ENCODE measurements around the gene TMEM40. TPM values are rescaled to one million over a fixed set of nuclear protein-coding genes. Genes with fewer than 3 reads are reported as not detected.

TMEM40 gene
- total RNA-seq, 1 experiment from 2014 or later, result not detected

DNA sequence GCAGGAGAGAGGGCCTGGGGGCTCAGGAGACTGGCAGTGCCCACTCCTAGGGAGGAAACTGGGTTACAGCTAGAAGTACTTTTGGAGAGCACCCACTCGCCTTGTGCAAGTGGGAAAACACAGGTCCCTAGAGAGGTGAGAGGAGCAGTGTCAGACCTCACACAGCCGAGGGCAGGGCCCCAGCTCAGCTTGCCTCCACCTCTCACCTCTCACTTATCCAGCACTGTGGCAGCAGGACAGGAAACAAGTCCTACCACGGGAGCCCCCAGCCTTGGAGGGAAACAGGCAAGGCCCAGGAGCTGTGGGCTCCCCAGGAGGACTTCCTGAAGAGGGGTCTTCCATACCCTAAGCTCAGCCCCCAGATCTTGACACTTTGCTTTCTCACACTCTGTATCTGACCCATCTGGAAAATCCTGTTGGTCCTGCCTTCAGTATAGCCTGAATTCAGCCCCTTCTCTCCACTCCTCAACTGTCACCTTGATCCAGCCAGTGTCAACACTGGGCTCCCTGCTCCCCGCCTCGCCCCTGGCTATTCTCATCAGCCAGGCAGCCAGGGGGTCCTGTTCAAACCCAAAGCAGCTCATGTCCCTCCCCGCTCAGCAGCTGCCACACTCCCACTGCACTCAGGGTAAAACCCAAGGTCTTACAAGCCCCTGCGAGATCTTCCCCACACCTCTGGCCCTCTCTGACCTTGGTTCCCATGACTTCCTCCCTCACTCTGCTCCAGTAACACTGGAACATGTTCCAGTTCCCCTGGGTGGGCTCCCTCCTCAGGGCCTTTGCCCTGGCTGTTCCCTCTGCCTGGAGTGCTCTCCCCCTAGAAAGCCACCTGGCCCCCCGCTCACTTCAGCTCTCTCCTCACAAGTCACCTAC lies 870 bp upstream of the TMEM40 start:
- Mint-ChIP-seq H3K36me3 (ENCODE audit: insufficient read depth in 1 of 3, low read depth in 3 of 3) (no peaks in the 10 kb centered on the region), H3K9me3 (no peaks in the 10 kb centered on the region), H3K27me3 (ENCODE audit: low read depth) (no peaks in the 10 kb centered on the region; the same call in 1 of the 2 replicates), H3K4me3 (no peak overlapping the region), H3K27ac (peak overlapping the region in 2 of 3 experiments; percentile 7 to 54; a peak in 1 of 7 replicates), H3K4me1 (peaks cover 22 to 23% of the 10 kb centered on the region in 2 experiments)
- Histone ChIP-seq H3K23me2 (ENCODE audit: insufficient read length, low read depth, low read length, poor library complexity, severe bottlenecking) (no peaks in the 10 kb centered on the region), H3K56ac (ENCODE audit: insufficient read length, low read depth, low read length) (no peak overlapping the region), H2AK5ac (ENCODE audit: insufficient read length, low read length) (no peak overlapping the region), H3K14ac (ENCODE audit: insufficient read depth, low read length) (no peak overlapping the region), H4K20me1 (ENCODE audit: control insufficient read depth, insufficient read depth, insufficient read length) (no peaks in the 10 kb centered on the region), H3K18ac (ENCODE audit: insufficient read length, low read depth, low read length) (no peak overlapping the region), H2BK15ac (ENCODE audit: low read depth, low read length) (no peak overlapping the region), H4K8ac (replicated peaks; ENCODE audit: insufficient read length, low read depth, low read length) (no peak overlapping the region), H3T11ph (ENCODE audit: low read length) (no peak overlapping the region), H2AFZ (ENCODE audit: low read length) (no peak overlapping the region), H2BK20ac (ENCODE audit: low read depth, low read length, poor library complexity, severe bottlenecking) (no peak overlapping the region), H3K4me1 (ENCODE audit: insufficient read depth, low read length) (no peaks in the 10 kb centered on the region), H4K91ac (ENCODE audit: insufficient read length, low read depth, low read length) (no peak overlapping the region), H3K9me3 (ENCODE audit: control insufficient read depth, low read depth, low read length) (no peaks in the 10 kb centered on the region), H3K79me1 (ENCODE audit: insufficient read depth, low read depth, low read length, poor library complexity, severe bottlenecking) (no peaks in the 10 kb centered on the region), H3K9ac (ENCODE audit: extremely low read depth, insufficient read length, low read length) (no peak overlapping the region), H3K4me2 (ENCODE audit: insufficient read depth, insufficient read length, low read length) (no peak overlapping the region), H3K79me2 (ENCODE audit: insufficient read depth, low read length) (no peaks in the 10 kb centered on the region), H4K5ac (ENCODE audit: insufficient read length, low read depth, low read length) (no peak overlapping the region), H3K23ac (ENCODE audit: insufficient read length, low read depth, low read length) (no peak overlapping the region), H3K27me3 (ENCODE audit: insufficient read depth, low read length) (no peaks in the 10 kb centered on the region), H3K27ac (ENCODE audit: insufficient read length, low read depth, low read length) (no peak overlapping the region), H2BK5ac (ENCODE audit: insufficient read length, low read length) (no peak overlapping the region), H2BK12ac (ENCODE audit: insufficient read length, low read depth, low read length) (no peak overlapping the region), H2BK120ac (ENCODE audit: low read depth, low read length, poor library complexity, severe bottlenecking) (no peak overlapping the region), H3K4ac (ENCODE audit: low read depth, low read length) (no peak overlapping the region)
- DNase-seq, result no peak
- no CpG with 5 or more reads among the region's 8 CpGs for WGBS (ENCODE audit: extremely low coverage, insufficient read length, low lambda C conversion rate)
- TF ChIP-seq, protein P1, sequence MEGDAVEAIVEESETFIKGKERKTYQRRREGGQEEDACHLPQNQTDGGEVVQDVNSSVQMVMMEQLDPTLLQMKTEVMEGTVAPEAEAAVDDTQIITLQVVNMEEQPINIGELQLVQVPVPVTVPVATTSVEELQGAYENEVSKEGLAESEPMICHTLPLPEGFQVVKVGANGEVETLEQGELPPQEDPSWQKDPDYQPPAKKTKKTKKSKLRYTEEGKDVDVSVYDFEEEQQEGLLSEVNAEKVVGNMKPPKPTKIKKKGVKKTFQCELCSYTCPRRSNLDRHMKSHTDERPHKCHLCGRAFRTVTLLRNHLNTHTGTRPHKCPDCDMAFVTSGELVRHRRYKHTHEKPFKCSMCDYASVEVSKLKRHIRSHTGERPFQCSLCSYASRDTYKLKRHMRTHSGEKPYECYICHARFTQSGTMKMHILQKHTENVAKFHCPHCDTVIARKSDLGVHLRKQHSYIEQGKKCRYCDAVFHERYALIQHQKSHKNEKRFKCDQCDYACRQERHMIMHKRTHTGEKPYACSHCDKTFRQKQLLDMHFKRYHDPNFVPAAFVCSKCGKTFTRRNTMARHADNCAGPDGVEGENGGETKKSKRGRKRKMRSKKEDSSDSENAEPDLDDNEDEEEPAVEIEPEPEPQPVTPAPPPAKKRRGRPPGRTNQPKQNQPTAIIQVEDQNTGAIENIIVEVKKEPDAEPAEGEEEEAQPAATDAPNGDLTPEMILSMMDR (conservative IDR thresholded peaks at IDR 0.05), result no peak

Data from H9 (cell line).